Hepatic stellate cell (primary cell): ENCODE data around the gene ZNF627.
A peak's percentile ranks its signal among the peaks of the same experiment; 100 is the strongest.
"Not testable (repeated sequence)": the region's sequence is repeated elsewhere in the genome, so short reads cannot be mapped to it uniquely, and the experiment has no call there.

ENCODE experiments used
- DNase-seq: peaks from one replicate; pipeline ENCODE4 v3.0.0; 2011; ENCODE audit warnings: low spot score

The ZNF627 gene

GRCh38 chr19:11597202-11598102, at the start of gene ZNF627:
TSS of gene ZNF627 (plus strand) at chr19:11597483. CDS start at chr19:11597628, 145 bp downstream.
- DNase-seq: peak; percentile 98

- no peak for DNase-seq
Observed at GRCh38 chr19:11547929-11548700, 49.2 kb upstream of the ZNF627 start.

- no peak for DNase-seq
Observed at GRCh38 chr19:11549386-11549953, 47.8 kb upstream of the ZNF627 start.

DNA sequence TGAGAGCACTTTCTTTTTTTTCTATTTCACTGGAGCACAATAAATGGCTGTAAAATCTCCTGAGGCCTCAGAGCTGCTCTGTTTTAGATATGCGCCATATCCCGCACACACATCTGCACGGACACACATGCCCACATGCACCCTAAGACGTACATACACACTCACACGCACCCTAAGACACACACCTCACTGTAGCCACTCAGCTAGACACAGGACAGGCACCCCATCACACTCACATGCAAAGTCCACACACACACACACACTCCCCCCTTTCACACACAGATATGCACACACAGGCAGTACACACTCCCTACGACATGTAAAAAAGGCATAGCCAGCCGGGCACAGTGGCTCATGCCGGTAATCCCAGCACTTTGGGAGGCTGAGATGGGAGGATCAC, 47.0 kb upstream of the ZNF627 start:
- DNase-seq: no peak

DNA sequence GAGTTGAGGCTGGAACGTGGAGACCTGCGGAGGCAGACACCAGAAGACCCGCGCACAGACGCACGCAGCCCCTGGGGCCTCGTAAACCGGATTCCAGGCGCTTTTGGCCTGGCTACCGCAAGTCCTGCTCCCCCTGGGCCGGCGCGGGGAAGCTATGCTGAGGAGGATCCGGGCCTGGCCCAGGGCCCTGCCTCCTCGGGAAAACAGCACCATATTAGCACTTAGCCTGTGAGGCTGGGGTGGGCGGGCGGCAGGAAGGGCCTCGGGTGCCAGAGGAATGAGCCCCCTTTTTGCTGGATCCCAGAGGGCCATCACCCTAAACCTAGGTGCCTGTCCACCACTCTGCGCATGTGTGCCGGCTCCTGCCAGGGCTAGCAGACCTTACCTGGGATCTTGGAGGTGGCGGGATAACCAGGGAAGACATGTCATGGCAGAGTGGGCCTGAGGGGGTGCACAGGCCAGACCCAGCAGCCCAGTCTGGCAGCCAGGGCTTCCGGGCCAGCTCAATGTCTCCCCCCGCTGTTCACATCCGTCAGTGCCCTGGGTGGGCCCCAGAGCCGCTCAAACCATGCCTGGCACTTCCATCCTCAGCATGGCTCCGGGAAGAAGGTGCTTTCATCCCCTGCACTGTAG, 45.6 kb upstream of the ZNF627 start:
- DNase-seq: peak; percentile 50

GRCh38 chr19:11552666-11553372, 44.5 kb upstream of the ZNF627 start:
- DNase-seq: no peak

- DNase-seq: no peak
Observed at GRCh38 chr19:11554160-11554559, 43.1 kb upstream of the ZNF627 start.

DNA sequence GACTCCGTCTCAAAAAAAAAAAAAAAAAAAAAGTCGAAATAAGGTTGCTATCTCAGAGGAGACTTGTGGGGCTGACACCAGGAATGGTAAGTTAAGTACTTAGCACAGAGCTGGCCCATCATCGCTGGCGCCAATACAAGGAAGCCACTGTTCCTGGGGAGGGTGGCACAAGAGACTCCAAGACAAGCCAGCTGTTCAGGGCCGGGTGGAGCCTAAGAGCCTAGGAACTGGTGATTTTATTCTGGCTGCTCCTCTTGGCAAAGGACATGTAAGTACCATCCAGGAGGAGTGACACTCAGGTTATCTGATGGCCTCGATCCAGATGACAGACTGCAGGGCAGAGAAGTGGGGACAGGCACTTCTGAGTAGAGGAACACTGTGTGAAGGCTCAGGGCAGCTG, 42.0 kb upstream of the ZNF627 start:
- no peak for DNase-seq

GRCh38 chr19:11556634-11557420, 40.5 kb upstream of the ZNF627 start:
- no peak for DNase-seq

DNA sequence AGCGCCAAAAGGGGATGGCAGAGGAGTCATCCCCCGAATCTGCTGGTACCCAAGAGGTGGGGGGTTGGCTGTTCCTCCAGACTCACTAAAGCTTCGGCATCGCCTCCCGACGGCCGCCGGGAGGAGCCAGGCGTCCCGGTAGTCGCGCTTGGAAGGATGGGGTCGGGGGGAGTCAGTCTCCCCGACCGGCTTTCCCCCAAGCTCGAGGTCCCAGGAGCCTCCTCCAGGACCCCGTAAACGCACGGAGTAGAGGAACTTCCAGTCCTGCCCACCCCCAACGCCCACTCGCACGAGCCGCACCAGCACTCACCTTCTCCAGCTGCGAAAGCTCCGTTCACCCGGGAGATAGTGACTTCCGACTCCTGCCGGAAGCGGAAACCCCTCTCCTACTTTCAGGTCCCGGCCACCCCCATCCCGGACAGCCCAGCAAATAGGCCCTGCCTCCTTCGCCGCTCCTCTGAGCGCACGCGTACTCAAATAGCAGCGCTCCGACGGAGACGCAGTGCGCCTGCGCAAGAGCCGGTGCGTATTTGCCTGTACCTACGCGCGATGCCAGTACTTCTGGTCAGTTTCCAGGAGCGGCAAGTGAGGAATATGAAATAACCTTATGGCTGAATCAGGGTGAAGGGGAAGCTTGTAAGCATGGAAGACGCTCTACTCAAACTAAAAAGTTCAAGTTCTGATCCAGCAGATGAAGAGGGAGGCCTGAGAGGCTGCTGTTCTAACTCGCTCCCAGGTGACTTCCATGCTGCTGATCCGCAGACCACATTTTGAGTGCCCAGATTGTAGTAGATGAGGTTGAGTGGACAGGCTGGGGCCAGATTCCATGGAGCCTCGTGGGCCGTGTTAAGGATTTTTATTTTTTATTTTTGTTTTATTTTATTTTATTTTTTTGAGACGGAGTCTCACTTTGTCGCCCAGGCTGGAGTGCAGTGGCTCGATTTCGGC, 38.1 kb upstream of the ZNF627 start, which contains the start of gene ELOF1:
Gene ELOF1, minus strand, starts transcription at position 350 of the 948 bp plus-strand sequence. CDS start 4,883 bp downstream, outside the sequence.
- DNase-seq: peak; percentile 99

DNA sequence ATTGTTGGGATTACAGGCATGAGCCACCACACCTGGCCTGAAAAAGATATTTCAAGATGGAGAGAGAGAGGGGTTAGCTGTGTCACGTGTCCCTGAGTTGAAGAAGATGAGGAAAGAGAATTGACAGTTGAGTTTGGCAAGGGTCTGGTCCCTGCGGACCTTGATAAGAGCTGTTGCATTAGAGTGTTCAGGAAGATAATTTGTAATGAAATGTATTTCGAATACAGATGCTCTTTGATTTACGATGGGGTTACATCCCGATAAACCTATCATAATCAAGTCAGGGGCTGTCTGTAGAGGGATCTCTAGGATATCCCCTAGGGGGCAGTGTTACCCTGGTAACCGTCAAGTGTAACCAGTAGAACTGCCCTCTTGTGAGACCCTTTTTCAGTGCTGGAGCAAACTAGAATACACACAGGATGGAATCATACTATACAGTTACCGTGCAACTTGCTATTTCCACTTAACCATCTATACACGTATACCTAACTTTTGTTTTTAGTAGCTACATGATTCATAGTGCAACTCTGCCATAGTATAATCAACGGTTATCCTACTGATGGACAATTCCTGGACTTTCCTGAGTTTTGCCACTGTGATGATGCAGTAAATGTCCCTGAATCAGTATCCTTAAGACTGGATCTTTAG, 36.8 kb upstream of the ZNF627 start:
- peak; percentile 76 for DNase-seq

- DNase-seq: no peak
Observed at GRCh38 chr19:11563532-11563931, 33.8 kb upstream of the ZNF627 start.

- DNase-seq: not testable (repeated sequence)
Observed at GRCh38 chr19:11564082-11564807, 33.0 kb upstream of the ZNF627 start.

- not testable (repeated sequence) for DNase-seq
Observed at GRCh38 chr19:11565649-11565980, 31.7 kb upstream of the ZNF627 start.

GRCh38 chr19:11566164-11566563, 31.1 kb upstream of the ZNF627 start:
- DNase-seq: no peak

- no peak for DNase-seq
Observed at GRCh38 chr19:11570039-11570462, 27.2 kb upstream of the ZNF627 start.

DNA sequence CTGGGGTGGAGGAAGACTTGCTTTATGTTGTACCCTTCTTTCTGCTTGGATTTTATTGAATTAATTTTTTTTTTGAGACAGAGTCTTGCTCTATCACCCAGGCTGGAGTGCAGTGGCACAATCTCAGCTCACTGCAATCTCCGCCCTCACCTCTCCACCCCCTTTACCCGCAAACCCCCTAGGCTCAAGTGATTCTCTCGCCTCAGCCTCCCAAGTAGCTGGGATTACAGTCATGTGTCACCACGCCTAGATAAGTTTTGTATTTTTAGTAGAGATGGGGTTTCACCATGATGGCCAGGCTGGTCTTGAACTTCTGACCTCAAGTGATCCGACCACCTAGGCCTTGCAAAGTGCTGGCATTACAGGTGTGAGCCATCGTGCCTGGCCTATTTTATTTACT, 23.9 kb upstream of the ZNF627 start:
- DNase-seq: not testable (repeated sequence)

DNA sequence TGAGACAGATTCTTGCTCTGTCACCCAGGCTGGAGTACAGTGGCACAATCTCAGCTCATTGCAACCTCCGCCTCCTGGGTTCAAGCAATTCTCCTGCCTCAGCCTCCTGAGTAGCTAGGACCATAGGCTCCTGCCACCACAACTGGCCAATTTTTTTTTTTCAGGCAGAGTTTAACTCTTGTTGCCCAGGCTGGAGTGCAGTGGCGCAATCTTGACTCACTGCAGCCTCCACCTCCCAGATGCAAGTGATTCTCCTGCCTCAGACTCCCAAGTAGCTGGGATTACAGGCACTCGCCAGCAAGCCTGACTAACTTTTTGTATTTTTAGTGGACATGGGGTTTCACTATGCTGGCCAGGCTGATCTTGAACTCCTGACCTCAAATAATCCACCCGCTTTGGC, 23.5 kb upstream of the ZNF627 start:
- DNase-seq: not testable (repeated sequence)
